HG02938 (cell line): ENCODE results near the gene PANK2.

Source experiments
- ATAC-seq: cut with Tn5 transposase; IDR thresholded peaks from one replicate; pipeline ENCODE4 v1.9.1; 2021; ENCODE audit warnings: mild to moderate bottlenecking, moderate library complexity; ENCODE audit not compliant: unreplicated experiment

PANK2 gene

GRCh38 chr20:3976511-3976910 lies 87.3 kb downstream of the PANK2 start:
- ATAC-seq = no peak
